Hypothalamus (tissue), 51 donors: ENCODE measurements around the gene CUEDC1.
"Not testable (repeated sequence)": the region's sequence is repeated elsewhere in the genome, so short reads cannot be mapped to it uniquely, and the experiment has no call there.

Experiments
- DNase-seq, 51 donors: peaks; one replicate each; lab custom pipeline; 2025; lab: John Stamatoyannopoulos, UW

The CUEDC1 gene

GRCh38 chr17:57943140-57943539, 12.1 kb downstream of the CUEDC1 start:
- DNase-seq: peak in 1 of 51 donors; percentile 39

- DNase-seq: peak in 2 of 51 donors; percentile 9 to 23
These were observed 13.5 kb downstream of the CUEDC1 start for GRCh38 chr17:57941384-57942370.

DNA sequence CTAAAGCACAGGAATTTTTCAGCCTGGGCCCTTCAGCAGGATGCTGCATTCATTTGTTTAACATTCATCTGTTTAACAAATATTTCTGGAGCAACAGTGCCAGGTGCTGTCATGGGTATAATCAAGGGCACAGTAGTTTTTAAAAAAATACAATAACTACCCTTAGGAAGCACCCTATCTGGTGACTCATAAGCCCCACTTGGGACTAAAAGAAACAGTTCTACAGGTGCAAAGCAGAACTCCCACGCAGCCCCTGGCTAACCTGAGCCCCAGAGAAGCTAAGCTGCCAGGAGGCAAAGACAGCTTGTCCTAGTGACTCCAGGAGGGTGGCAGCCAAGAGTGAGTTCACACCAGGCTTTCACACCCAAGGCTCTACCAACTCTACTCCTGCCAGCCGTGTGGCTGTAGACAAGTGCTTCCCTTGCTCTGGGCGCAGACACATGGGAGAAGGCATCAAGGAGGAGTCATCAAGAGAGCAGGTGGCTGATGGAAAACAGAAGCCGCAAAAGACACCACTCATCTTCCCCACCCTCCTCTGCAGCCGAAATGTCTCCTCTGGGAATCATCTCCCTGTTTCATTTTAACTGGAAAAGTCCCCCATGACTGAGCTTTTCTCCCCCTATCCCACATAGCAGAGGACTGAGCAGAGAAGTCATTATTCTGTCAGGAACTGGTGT, 14.4 kb downstream of the CUEDC1 start:
- peak in 10 of 51 donors; percentile 19 to 62 (median 36) for DNase-seq

DNA sequence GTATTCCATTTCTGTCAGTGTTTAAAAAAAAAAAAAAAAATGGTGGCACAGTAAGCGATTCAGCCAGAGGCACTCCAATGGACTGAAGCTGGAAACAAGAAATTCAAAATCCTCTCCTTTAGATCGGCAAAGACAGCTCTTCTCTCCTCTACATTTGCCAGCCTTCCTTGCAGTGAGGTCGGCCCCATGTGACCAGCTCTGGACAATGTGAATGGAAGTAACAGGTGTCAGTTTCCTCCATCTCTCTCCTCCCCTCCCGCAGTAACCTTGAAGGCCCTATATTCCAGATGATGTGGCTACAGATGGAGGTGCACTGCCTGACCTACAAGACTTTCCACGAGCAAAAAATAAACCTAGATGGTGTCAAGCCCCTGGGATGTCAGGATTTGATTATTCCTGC, 15.0 kb downstream of the CUEDC1 start:
- peak in 18 of 51 donors; percentile 22 to 71 (median 44) for DNase-seq

- peak in 10 of 51 donors; percentile 26 to 71 (median 32) for DNase-seq
These were observed 15.4 kb downstream of the CUEDC1 start for GRCh38 chr17:57939797-57940196.

GRCh38 chr17:57938061-57938502, 17.1 kb downstream of the CUEDC1 start:
- DNase-seq: no peak

DNA sequence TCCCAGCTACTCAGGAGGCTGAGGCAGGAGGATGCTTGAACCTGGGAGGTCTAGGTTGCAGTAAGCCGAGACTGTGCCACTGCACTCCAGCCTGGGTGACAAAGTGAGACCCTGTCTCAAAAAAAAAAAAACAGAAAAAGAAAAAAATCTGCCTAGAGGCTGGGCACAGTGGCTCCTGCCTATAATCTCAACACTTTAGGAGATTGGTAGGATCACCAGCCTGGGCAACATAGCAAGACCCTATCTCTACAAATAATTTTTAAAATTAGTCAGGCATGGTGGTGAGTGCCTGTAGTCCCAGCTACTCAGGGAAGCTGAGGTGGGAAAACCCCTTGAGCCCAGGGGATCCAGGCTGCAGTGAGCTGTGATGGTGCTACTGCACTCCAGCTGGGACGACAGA, 17.7 kb downstream of the CUEDC1 start:
- no peak for DNase-seq

DNA sequence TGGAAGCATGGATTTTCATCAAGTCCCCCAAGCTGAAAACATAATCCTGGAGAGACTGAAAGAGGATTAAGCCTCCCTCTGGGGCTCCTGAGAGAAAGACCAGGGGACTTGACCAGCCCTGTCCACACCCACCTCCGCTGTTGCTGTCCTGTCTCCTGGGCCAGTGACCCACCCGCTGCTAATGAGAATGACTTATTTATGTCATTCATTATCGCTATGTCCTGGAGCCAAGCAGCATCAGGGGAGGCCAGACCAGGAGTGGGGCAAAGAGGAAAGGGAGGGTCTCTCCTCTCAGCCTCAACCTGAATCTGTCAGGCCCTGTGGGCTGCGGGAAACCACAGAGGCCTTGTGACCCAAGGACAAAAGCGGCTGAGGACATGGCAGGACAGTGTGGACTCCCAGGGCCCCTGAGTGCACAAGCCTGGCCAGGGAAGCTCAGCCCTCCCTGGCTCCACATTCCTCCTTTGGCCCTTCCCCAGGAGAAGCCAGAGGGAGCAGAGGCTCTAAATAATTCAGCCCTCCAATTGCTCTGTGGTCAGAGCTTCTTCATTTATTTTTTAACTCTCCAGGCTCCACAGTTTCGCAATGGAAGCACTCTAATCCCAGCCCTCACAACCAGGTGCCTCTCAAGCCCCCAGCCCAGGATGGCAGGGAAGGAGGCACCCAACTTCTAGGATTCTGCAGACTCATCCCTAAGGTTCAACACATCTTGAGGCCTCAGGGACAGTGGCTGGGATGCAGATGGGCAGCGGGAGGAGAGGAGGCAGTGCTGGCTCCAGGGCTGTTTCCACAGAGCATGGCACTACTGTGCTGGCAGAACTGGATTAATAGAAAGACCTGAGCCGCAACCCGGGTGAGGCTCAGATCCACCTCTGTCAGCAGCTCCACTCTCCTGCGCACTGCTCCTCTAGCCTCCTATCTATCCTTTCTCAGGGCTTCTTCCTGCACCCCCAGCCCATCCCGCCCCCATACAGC, 19.1 kb downstream of the CUEDC1 start:
- peak in 38 of 51 donors; percentile 35 to 89 (median 70) for DNase-seq

DNA sequence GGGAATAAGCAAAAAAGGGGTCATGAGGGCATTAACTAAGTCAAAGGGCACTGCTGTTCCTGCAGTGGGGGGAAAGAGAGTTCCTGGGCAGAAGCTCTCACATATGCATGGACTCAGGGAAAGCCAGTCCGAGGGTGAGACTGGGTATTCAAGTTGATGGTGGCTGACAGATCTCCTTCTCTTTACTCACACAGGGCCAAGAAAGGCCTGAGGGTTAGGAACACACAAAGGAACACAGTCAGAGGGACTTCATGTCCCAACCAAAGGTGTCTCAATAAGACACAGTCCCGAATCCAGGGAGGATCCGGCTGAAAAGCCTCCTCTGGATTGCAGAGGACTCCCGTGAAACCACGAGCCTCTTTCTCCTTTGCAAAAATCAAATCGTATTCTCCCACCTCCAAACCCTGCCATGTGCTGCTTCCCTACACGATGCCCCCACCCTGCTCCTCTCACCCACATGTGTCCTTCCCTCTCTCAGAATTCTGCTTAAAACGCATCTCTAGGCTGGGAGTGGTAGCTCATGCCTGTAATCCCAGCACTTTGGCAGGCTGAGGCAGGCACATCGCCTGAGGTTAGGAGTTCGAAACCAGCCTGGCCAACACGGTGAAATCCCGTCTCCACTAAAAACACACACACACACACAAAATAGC, 23.6 kb downstream of the CUEDC1 start:
- DNase-seq: no peak

DNA sequence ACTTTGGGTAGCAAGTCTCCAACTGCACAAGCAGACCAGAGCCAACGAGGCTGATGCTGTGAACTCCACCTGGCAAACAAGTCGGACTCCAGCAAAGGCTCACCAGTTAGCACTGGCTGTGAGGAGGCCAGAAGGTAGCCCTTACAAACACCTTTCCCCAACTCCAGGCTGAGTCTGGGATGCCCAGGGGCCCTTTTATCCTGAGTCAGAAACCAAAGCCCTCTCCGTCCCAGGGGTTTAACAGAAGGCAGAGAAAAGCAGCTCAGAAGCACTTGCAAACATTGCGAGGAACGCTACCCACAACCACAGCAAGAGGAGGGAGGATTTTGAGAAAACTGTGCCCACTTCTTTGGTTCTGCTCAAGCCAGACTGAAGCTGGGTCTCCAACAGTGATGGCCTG, 25.0 kb downstream of the CUEDC1 start:
- no peak for DNase-seq

- DNase-seq: no peak
These were observed 25.8 kb downstream of the CUEDC1 start for GRCh38 chr17:57929386-57929785.

GRCh38 chr17:57928928-57929327, 26.3 kb downstream of the CUEDC1 start:
- DNase-seq: peak in 1 of 51 donors; percentile 15

- peak in 33 of 51 donors; percentile 21 to 82 (median 50) for DNase-seq
These were observed 28.0 kb downstream of the CUEDC1 start for GRCh38 chr17:57927048-57927723.

- DNase-seq: peak in 1 of 51 donors; percentile 52
These were observed 28.5 kb downstream of the CUEDC1 start for GRCh38 chr17:57926723-57927047.

- no peak for DNase-seq
These were observed 29.7 kb downstream of the CUEDC1 start for GRCh38 chr17:57925361-57925990.

GRCh38 chr17:57924677-57925076, 30.5 kb downstream of the CUEDC1 start:
- peak in 2 of 51 donors; percentile 49 to 54 for DNase-seq

DNA sequence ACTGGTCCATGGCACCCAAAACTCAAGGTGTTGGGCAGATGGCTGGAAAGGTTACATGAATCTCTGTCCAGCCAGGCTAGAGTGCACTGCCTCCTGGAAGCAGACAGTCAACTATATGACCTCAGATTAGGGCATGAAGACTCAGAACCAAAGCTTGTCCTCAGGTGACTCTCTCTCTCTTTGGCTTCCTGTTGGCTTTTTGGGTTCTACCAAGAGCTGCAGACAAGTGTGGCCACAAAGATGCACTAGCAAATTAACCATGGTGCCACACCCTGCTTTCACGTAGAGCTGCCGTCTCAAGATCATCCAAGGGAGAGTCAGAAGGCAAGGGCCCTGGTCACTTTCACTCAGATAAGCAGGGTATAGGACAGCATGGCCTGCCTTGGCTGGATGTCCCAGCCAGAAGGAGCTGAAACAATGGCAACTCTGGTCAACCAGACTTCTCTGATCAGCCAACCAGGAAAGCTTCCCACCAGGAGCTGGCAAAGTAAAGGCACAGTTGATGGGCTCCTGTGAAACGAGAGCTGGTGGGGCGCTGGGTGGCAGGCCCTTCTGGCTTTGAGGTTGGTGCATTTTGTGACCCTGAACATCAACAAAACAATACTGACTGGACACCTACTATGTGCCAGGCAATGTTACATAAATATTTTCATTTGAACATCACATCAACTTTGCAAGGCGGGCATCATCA, 31.9 kb downstream of the CUEDC1 start:
- no peak for DNase-seq

DNA sequence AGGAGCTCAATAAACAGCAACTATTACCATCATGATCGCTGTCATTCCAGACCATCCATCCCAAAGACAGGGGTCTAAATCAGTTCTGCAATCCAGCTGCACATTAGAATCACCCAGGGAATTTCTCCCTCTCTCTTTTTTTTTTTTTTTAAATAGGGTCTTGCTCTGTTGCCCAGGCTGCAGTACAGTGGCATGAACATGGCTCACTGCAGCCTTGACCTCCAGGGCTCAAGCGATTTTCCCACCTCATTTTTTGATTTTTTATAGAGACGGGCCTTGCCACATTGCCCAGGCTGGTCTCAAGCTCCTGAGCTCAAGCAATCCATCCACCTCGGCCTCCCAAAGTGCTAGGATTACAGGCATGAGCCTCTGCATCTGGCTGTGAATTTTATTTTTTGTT, 32.5 kb downstream of the CUEDC1 start:
- DNase-seq: not testable (repeated sequence)
